ENCODE measurements around the gene TEX261.
"Not testable (repeated sequence)": the region's sequence is repeated elsewhere in the genome, so short reads cannot be mapped to it uniquely, and the experiment has no call there.

DNA sequence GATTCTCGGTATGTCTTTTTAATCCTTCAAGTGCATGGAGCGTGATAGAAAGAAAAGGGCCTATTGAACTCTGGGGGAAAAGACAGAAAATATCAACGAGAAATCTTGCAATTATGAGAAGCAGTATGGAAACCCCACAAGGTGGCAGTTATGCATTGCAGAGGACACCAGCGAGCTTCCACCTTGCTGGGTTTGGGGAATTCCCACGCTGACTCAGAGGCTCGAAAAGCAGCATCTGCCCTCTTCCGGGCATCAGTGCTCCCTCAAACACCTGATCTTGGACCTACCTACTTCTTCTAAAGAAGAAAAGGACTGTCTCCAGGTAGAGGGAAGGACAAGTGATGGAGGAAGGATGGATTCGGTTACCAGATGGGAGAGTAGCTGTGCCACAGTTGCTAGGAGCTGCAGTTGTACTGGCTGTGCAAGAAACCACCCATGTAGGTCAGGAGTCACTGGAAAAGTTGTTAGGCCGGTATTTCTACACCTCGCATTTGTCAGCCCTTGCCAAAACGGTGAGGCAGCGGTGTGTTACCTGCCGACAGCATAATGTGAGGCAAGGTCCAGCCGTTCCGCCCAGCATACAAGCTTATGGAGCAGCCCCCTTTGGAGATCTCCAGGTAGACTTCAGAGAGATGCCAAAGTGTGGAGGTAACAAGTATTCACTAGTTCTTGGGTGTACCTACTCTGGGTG lies 29.0 kb upstream of the TEX261 start:
- not testable (repeated sequence) for TF ChIP-seq EZH2 (IDR thresholded peaks at IDR 0.05; ENCODE audit: borderline replicate concordance, low read length)
- peak; percentile 18 to 55 for TF ChIP-seq CTCF (conservative IDR thresholded peaks at IDR 0.05 in 1 of 2, IDR thresholded peaks at IDR 0.05 in 1 of 2; ENCODE audit: extremely low read depth in 1 of 2, insufficient read depth in 1 of 2, low read depth in 1 of 2, low read length in 2 of 2)
